Activated CD4-positive, CD25-positive, alpha-beta regulatory T cell treated with anti-CD3 and anti-CD28 coated beads, Interleukin-2, amount 50 U/mL, for 16 hours (primary cell): ENCODE results near the gene IRF9.

ENCODE experiments used
- DNase-seq: peaks from one replicate; pipeline ENCODE4 v3.0.0-alpha.2; 2020; ENCODE audit warnings: low read depth, low spot score

The IRF9 gene

GRCh38 chr14:24160850-24161804 lies at the start of gene IRF9:
Gene IRF9, plus strand, starts transcription at chr14:24161265. Its CDS starts 880 bp downstream, at chr14:24162145.
- peak; percentile 97 for DNase-seq

- no peak for DNase-seq
Observed at GRCh38 chr14:24113379-24113800, 47.7 kb upstream of the IRF9 start.

GRCh38 chr14:24113801-24114531 lies 47.1 kb upstream of the IRF9 start:
- DNase-seq = peak; percentile 66

GRCh38 chr14:24114532-24115421 lies 46.3 kb upstream of the IRF9 start, which contains the start of the genes DCAF11 and NRL:
Gene DCAF11, plus strand, starts transcription at chr14:24114777. Its CDS starts 818 bp downstream, at chr14:24115595.
Gene NRL, minus strand, starts transcription at chr14:24114949. Its CDS starts 32,101 bp downstream, at chr14:24082848.
- peak; percentile 97 for DNase-seq

GRCh38 chr14:24115422-24116127 lies 45.5 kb upstream of the IRF9 start:
- DNase-seq = no peak

- no peak for DNase-seq
Observed at GRCh38 chr14:24116128-24116814, 44.8 kb upstream of the IRF9 start.

GRCh38 chr14:24117179-24117578 lies 43.9 kb upstream of the IRF9 start:
- DNase-seq = no peak

- no peak for DNase-seq
Observed at GRCh38 chr14:24119691-24120090, 41.4 kb upstream of the IRF9 start.

- no peak for DNase-seq
Observed at GRCh38 chr14:24121210-24121609, 39.9 kb upstream of the IRF9 start.

- no peak for DNase-seq
Observed at GRCh38 chr14:24122416-24122815, 38.6 kb upstream of the IRF9 start.

- no peak for DNase-seq
Observed at GRCh38 chr14:24122898-24123297, 38.2 kb upstream of the IRF9 start.

GRCh38 chr14:24123424-24124417 lies 37.3 kb upstream of the IRF9 start:
- no peak for DNase-seq

- no peak for DNase-seq
Observed at GRCh38 chr14:24126939-24127338, 34.1 kb upstream of the IRF9 start.

- no peak for DNase-seq
Observed at GRCh38 chr14:24127673-24128072, 33.4 kb upstream of the IRF9 start.

- DNase-seq = no peak
Observed at GRCh38 chr14:24129410-24129998, 31.6 kb upstream of the IRF9 start.

GRCh38 chr14:24130380-24130716 lies 30.7 kb upstream of the IRF9 start, which contains the start of gene FITM1:
Gene FITM1, plus strand, starts transcription at chr14:24130659. Its CDS starts 905 bp downstream, at chr14:24131564.
- no peak for DNase-seq

GRCh38 chr14:24130717-24131548 lies 30.1 kb upstream of the IRF9 start:
- no peak for DNase-seq

- no peak for DNase-seq
Observed at GRCh38 chr14:24131549-24131966, 29.5 kb upstream of the IRF9 start.
